Colonic mucosa (tissue), 4 donors: Measurements from ENCODE around the gene TPK1. TPM values are rescaled to one million over a fixed set of nuclear protein-coding genes. Genes with fewer than 3 reads are reported as not detected.
"Not testable (repeated sequence)": the region's sequence is repeated elsewhere in the genome, so short reads cannot be mapped to it uniquely, and the experiment has no call there.

Experiments
- DNase-seq: peaks from one replicate; pipeline ENCODE4 v3.0.0-alpha.2; 2020
- H3K27ac ChIP-seq: fragments of 200-600 bp; one replicate; pipeline ENCODE4 v1.8.0; 2021
- H3K27me3 ChIP-seq: fragments of 200-600 bp; one replicate; pipeline ENCODE4 v1.8.0; 2021
- H3K36me3 ChIP-seq: fragments of 200-600 bp; one replicate; pipeline ENCODE4 v1.8.0; 2021
- H3K4me1 ChIP-seq: fragments of 200-600 bp; one replicate; pipeline ENCODE4 v1.8.0; 2021; ENCODE audit warnings: mild to moderate bottlenecking
- H3K4me3 ChIP-seq: fragments of 200-600 bp; one replicate; pipeline ENCODE4 v1.8.0; 2021
- H3K9ac ChIP-seq, 2 donors: one replicate each; pipeline ENCODE4 v1.7.0; 2013; ENCODE audit warnings: control low read depth in 2 of 2, low read depth in 2 of 2, low read length in 2 of 2
- H3K9me3 ChIP-seq: fragments of 200-600 bp; one replicate; pipeline ENCODE4 v1.8.0; 2021
- CTCF ChIP-seq: fragments of 200-600 bp; IDR thresholded peaks from one replicate; pipeline ENCODE4 v1.8.0; 2022; ENCODE audit warnings: antibody characterized with exemption, mild to moderate bottlenecking
- intact Hi-C: fragments of 100-400 bp; cut with DNase I; formaldehyde crosslinking; loops from one replicate; pipeline ENCODE4 v1.14.1; 2022
- total RNA-seq, 2 donors: library from RNA; stranded (reverse); fragmentation: NEBNext Ultra II Directional in 1 of 2; extraction: Animal tissue kit (Norgen Biotek cat#: 25700) in 1 of 2; gene quantifications; one replicate each; pipeline ENCODE4 v1.2.1, GENCODE V29; 2021
- donor health status: healthy.
- donor health status: DM: no; HTN: no; CAD: no.
- donor health status: DM: no; HTN: no; CAD: no.

The TPK1 gene
- total RNA-seq, 2 donors from 2014 or later: 8.0 to 18.8 TPM

GRCh38 chr7:144780071-144780608, 55.7 kb downstream of the TPK1 start:
- no peak overlapping the region for H3K27ac ChIP-seq
- no peaks in the 10 kb centered on the region for H3K4me1 ChIP-seq
- intact Hi-C loops: no loop called here
- TF ChIP-seq CTCF: no peak
- no peaks in the 10 kb centered on the region for H3K36me3 ChIP-seq
- no peak overlapping the region for H3K9ac ChIP-seq
- H3K9me3 ChIP-seq: no peaks in the 10 kb centered on the region
- DNase-seq: no peak
- no peak overlapping the region for H3K4me3 ChIP-seq
- no peaks in the 10 kb centered on the region for H3K27me3 ChIP-seq

- H3K27ac ChIP-seq, H3K36me3 ChIP-seq, intact Hi-C loops, DNase-seq, H3K27me3 ChIP-seq, H3K4me3 ChIP-seq, H3K9me3 ChIP-seq, H3K4me1 ChIP-seq, H3K9ac ChIP-seq: not testable (repeated sequence)
Observed at GRCh38 chr7:144777889-144778288, 58.0 kb downstream of the TPK1 start.

GRCh38 chr7:144777005-144777839, 58.6 kb downstream of the TPK1 start:
- no peak for DNase-seq

GRCh38 chr7:144776447-144776846, 59.4 kb downstream of the TPK1 start:
- intact Hi-C loops: no loop called here
- H3K4me3 ChIP-seq: no peak overlapping the region
- no peak for TF ChIP-seq CTCF

More at GRCh38 chr7:144777005-144777839, 58.6 kb downstream of the TPK1 start:
- intact Hi-C loops: no loop called here
- no peak for TF ChIP-seq CTCF
- Histone ChIP-seq H3K27ac (no peak overlapping the region), H3K27me3 (no peaks in the 10 kb centered on the region), H3K9ac (no peak overlapping the region), H3K4me3 (no peak overlapping the region), H3K36me3 (no peaks in the 10 kb centered on the region), H3K4me1 (no peaks in the 10 kb centered on the region), H3K9me3 (no peaks in the 10 kb centered on the region)

GRCh38 chr7:144775749-144776148, 60.1 kb downstream of the TPK1 start:
- intact Hi-C loops: no loop called here
- no peaks in the 10 kb centered on the region for H3K36me3 ChIP-seq
- no peak for TF ChIP-seq CTCF
- no peak for DNase-seq
- H3K4me3 ChIP-seq: no peak overlapping the region
- no peak overlapping the region for H3K9ac ChIP-seq
- no peaks in the 10 kb centered on the region for H3K9me3 ChIP-seq
- H3K4me1 ChIP-seq: no peaks in the 10 kb centered on the region
- no peak overlapping the region for H3K27ac ChIP-seq
- H3K27me3 ChIP-seq: no peaks in the 10 kb centered on the region

More at GRCh38 chr7:144776447-144776846, 59.4 kb downstream of the TPK1 start:
- Histone ChIP-seq H3K36me3 (no peaks in the 10 kb centered on the region), H3K27ac (no peak overlapping the region), H3K4me1 (no peaks in the 10 kb centered on the region), H3K9me3 (no peaks in the 10 kb centered on the region), H3K27me3 (no peaks in the 10 kb centered on the region), H3K9ac (no peak overlapping the region)
- no peak for DNase-seq

GRCh38 chr7:144771927-144772326, 63.9 kb downstream of the TPK1 start:
- no peaks in the 10 kb centered on the region for H3K4me1 ChIP-seq
- no peak overlapping the region for H3K9ac ChIP-seq
- DNase-seq: no peak
- H3K36me3 ChIP-seq: no peaks in the 10 kb centered on the region
- no peaks in the 10 kb centered on the region for H3K9me3 ChIP-seq
- no peak for TF ChIP-seq CTCF
- H3K27ac ChIP-seq: no peak overlapping the region
- intact Hi-C loops: no loop called here
- H3K4me3 ChIP-seq: no peak overlapping the region
- no peaks in the 10 kb centered on the region for H3K27me3 ChIP-seq
